Neuronal stem cell (in vitro differentiated cells): Measurements from ENCODE around the gene KCNAB1.
"Not testable (repeated sequence)": the region's sequence is repeated elsewhere in the genome, so short reads cannot be mapped to it uniquely, and the experiment has no call there.

Experiments used
- DNase-seq: peaks from one replicate; pipeline ENCODE4 v3.0.0-alpha.2; 2013; ENCODE audit warnings: low spot score
- H2AFZ ChIP-seq: one replicate; pipeline ENCODE4 v1.6.1; 2013; ENCODE audit warnings: mild to moderate bottlenecking, low read length, inconsistent platforms
- H2AK5ac ChIP-seq: 2 replicates; pipeline ENCODE4 v1.6.1; 2013; ENCODE audit warnings: low read depth, mild to moderate bottlenecking, inconsistent platforms, low read length, moderate library complexity, mixed read lengths
- H2BK120ac ChIP-seq: 2 replicates; pipeline ENCODE4 v1.6.1; 2013; ENCODE audit warnings: low read depth, mild to moderate bottlenecking, inconsistent platforms, low read length, moderate library complexity, mixed read lengths
- H2BK12ac ChIP-seq: one replicate; pipeline ENCODE4 v1.6.1; 2013; ENCODE audit warnings: low read length, inconsistent platforms
- H2BK15ac ChIP-seq: 2 replicates; pipeline ENCODE4 v1.6.1; 2013; ENCODE audit warnings: mild to moderate bottlenecking, low read length, inconsistent platforms, mixed read lengths
- H2BK5ac ChIP-seq: one replicate; pipeline ENCODE4 v1.6.1; 2013; ENCODE audit warnings: inconsistent platforms, mild to moderate bottlenecking, low read length, moderate library complexity
- H3K14ac ChIP-seq: one replicate; pipeline ENCODE4 v1.6.1; 2013; ENCODE audit warnings: low read length, inconsistent platforms
- H3K18ac ChIP-seq: 2 replicates; pipeline ENCODE4 v1.6.1; 2013; ENCODE audit warnings: low read length, inconsistent platforms
- H3K23ac ChIP-seq: 2 replicates; pipeline ENCODE4 v1.6.1; 2013; ENCODE audit warnings: low read depth, mild to moderate bottlenecking, mixed read lengths, low read length, inconsistent platforms; ENCODE audit not compliant: poor library complexity
- H3K27ac ChIP-seq: replicated peaks from 3 replicates; pipeline ENCODE4 v1.5.1; 2013; ENCODE audit warnings: low read length, inconsistent platforms
- H3K27me3 ChIP-seq, 3 experiments: 2 replicates each; pipeline ENCODE4 v1.6.1; 2013; ENCODE audit warnings: low read length in 3 of 3, mild to moderate bottlenecking in 2 of 3, inconsistent platforms in 1 of 3, low read depth in 1 of 3, mixed read lengths in 1 of 3, moderate library complexity in 1 of 3; ENCODE audit not compliant: control insufficient read depth in 3 of 3, insufficient read depth in 3 of 3
- H3K36me3 ChIP-seq, 2 donors: replicated peaks in 1 of 2; 2 replicates each; pipeline ENCODE4 v1.6.1; 2013; ENCODE audit warnings: low read length in 2 of 2; ENCODE audit not compliant: control insufficient read depth in 2 of 2, insufficient read depth in 2 of 2
- H3K4ac ChIP-seq: 2 replicates; pipeline ENCODE4 v1.6.1; 2013; ENCODE audit warnings: inconsistent platforms, mild to moderate bottlenecking, low read length, moderate library complexity
- H3K4me1 ChIP-seq, 2 donors: 1 replicate in 1 of 2; 2 replicates in 1 of 2; pipeline ENCODE4 v1.6.1; 2013; ENCODE audit warnings: low read length in 2 of 2, low read depth in 1 of 2; ENCODE audit not compliant: control insufficient read depth in 2 of 2, insufficient read depth in 1 of 2
- H3K4me2 ChIP-seq: one replicate; pipeline ENCODE4 v1.6.1; 2013; ENCODE audit warnings: mild to moderate bottlenecking, low read length, inconsistent platforms; ENCODE audit not compliant: insufficient read depth, poor library complexity, severe bottlenecking
- H3K4me3 ChIP-seq, 2 donors: 2 replicates each; pipeline ENCODE4 v1.5.1; 2013; ENCODE audit warnings: low read length in 2 of 2, mild to moderate bottlenecking in 2 of 2, inconsistent platforms in 1 of 2, moderate library complexity in 1 of 2
- H3K79me1 ChIP-seq: one replicate; pipeline ENCODE4 v1.6.1; 2013; ENCODE audit warnings: low read depth, mild to moderate bottlenecking, inconsistent platforms, low read length, moderate library complexity
- H3K9ac ChIP-seq: one replicate; pipeline ENCODE4 v1.6.1; 2013; ENCODE audit warnings: mild to moderate bottlenecking, low read depth, low read length, inconsistent platforms; ENCODE audit not compliant: poor library complexity
- H3K9me3 ChIP-seq, 2 donors: replicated peaks in 1 of 2; 2 replicates each; pipeline versions ENCODE3 to v1.6.1; 2013; ENCODE audit warnings: low read length in 2 of 2, mild to moderate bottlenecking in 2 of 2, inconsistent platforms in 1 of 2, low read depth in 1 of 2, mixed read lengths in 1 of 2, moderate library complexity in 1 of 2; ENCODE audit not compliant: control insufficient read depth in 2 of 2, insufficient read depth in 1 of 2
- H4K8ac ChIP-seq: one replicate; pipeline ENCODE4 v1.6.1; 2013; ENCODE audit warnings: low read depth, mild to moderate bottlenecking, inconsistent platforms, low read length, moderate library complexity
- H4K91ac ChIP-seq: one replicate; pipeline ENCODE4 v1.6.1; 2013; ENCODE audit warnings: low read length, low read depth, mild to moderate bottlenecking, inconsistent platforms; ENCODE audit not compliant: poor library complexity
- WGBS, 2 donors: extraction: QIAGEN DNeasy Blood & Tissue Kit; methylation state at CpG; one replicate each; pipeline ENCODE4 v1.1.7; 2013; ENCODE audit warnings: missing lambda C conversion rate in 2 of 2, mixed read lengths in 1 of 2; ENCODE audit not compliant: insufficient read length in 2 of 2, insufficient replicate concordance in 1 of 2; ENCODE audit errors: extremely low coverage in 2 of 2; 5-methylcytosine and 5-hydroxymethylcytosine counted together

Gene KCNAB1

DNA sequence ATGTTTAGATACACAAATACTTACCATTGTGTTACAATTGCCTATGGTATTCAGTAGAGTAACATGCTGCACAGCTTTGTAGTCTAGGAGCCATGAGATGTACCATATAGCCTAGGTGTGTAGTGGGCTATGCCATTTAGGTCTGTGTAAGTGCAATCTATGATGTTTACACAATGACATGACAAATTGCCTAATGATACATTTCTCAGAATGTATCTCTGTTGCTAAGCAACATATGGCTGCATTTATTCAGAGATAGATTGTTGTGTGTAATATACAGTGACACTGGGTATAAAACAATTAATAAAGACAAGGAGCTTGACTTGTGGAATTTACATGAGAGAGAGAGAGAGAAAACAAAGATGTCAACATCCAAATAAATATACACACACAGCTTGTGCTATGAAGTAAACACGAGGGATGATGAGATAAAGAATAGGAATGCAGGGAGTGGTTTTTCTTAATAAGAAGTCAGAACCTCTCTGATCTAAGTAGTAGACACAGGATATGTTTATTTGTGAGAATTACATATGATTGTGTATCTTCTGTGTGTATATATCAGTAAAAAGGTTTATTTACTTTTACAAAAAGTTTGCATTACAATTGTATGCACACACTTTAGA, 110.0 kb downstream of the KCNAB1 start:
- Histone ChIP-seq H3K4me2 (no peak overlapping the region), H3K27ac (no peak overlapping the region), H3K27me3 (no peaks in the 10 kb centered on the region), H3K18ac (no peak overlapping the region), H2BK15ac (no peak overlapping the region), H2AK5ac (no peak overlapping the region), H2AFZ (no peak overlapping the region), H4K8ac (no peak overlapping the region), H3K4ac (no peak overlapping the region), H3K36me3 (no peaks in the 10 kb centered on the region), H3K23ac (no peak overlapping the region), H3K9me3 (no peaks in the 10 kb centered on the region), H2BK12ac (no peak overlapping the region), H2BK120ac (no peak overlapping the region), H3K4me3 (no peak overlapping the region), H2BK5ac (no peak overlapping the region), H3K14ac (no peak overlapping the region), H3K4me1 (peaks cover 0 to 4% of the 10 kb centered on the region in 2 donors), H3K9ac (no peak overlapping the region), H4K91ac (no peak overlapping the region), H3K79me1 (no peaks in the 10 kb centered on the region)
- DNase-seq, result no peak
- no CpG with 5 or more reads among the region's 1 CpG for WGBS, 2 donors

- not testable (repeated sequence) for H3K4me1 ChIP-seq, H3K27ac ChIP-seq, H2AK5ac ChIP-seq, H3K4me3 ChIP-seq, H3K36me3 ChIP-seq, H3K27me3 ChIP-seq, H3K18ac ChIP-seq, H3K14ac ChIP-seq, DNase-seq, H3K4me2 ChIP-seq, H3K23ac ChIP-seq, H2BK5ac ChIP-seq, H3K9me3 ChIP-seq, H4K91ac ChIP-seq, H2BK15ac ChIP-seq, H2BK120ac ChIP-seq, H3K4ac ChIP-seq, H2AFZ ChIP-seq, H3K79me1 ChIP-seq, H2BK12ac ChIP-seq, H3K9ac ChIP-seq, H4K8ac ChIP-seq
Observed at GRCh38 chr3:156231221-156231620, 110.8 kb downstream of the KCNAB1 start.

DNA sequence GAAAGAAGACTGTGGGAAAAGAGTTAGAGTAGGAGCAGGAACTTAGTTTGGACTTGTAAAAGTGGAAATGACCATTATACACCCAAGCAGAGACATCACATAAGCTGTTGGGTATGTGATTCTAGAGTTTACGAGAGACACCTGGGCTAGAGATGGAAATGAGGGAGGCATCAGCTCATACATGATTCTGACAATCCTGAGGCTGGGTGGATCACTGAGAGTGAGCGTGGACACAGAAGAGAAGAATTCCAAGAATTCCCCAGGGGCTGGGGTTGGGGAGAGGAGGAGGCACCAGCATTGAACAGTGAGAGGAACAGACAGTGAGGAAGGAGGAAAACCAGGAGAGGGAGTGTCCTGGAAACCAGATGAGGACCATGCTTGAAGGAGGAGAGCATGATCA, 113.5 kb downstream of the KCNAB1 start:
- H2BK15ac ChIP-seq, result no peak overlapping the region
- WGBS, 2 donors, result no CpG with 5 or more reads among the region's 2 CpGs
- no peak overlapping the region for H3K27ac ChIP-seq
- no peak overlapping the region for H3K23ac ChIP-seq
- H3K79me1 ChIP-seq, result no peaks in the 10 kb centered on the region
- H3K4me3 ChIP-seq, result no peak overlapping the region
- H2AK5ac ChIP-seq, result no peak overlapping the region
- H3K4me1 ChIP-seq, result peaks cover 0 to 4% of the 10 kb centered on the region in 2 donors
- no peak overlapping the region for H2BK12ac ChIP-seq
- H3K27me3 ChIP-seq, result no peaks in the 10 kb centered on the region
- no peaks in the 10 kb centered on the region for H3K36me3 ChIP-seq
- H4K8ac ChIP-seq, result no peak overlapping the region
- no peak overlapping the region for H3K18ac ChIP-seq
- no peak overlapping the region for H2AFZ ChIP-seq
- H3K9ac ChIP-seq, result no peak overlapping the region
- H2BK5ac ChIP-seq, result no peak overlapping the region
- H3K4me2 ChIP-seq, result no peak overlapping the region
- H3K9me3 ChIP-seq, result no peaks in the 10 kb centered on the region
- no peak overlapping the region for H4K91ac ChIP-seq
- H2BK120ac ChIP-seq, result no peak overlapping the region
- H3K4ac ChIP-seq, result no peak overlapping the region
- no peak overlapping the region for H3K14ac ChIP-seq
- DNase-seq, result no peak

- Histone ChIP-seq H3K27me3 (no peaks in the 10 kb centered on the region), H3K9ac (no peak overlapping the region), H4K91ac (no peak overlapping the region), H2BK15ac (no peak overlapping the region), H2BK12ac (no peak overlapping the region), H3K4me2 (no peak overlapping the region), H3K36me3 (no peaks in the 10 kb centered on the region), H2BK120ac (no peak overlapping the region), H2AFZ (no peak overlapping the region), H3K18ac (no peak overlapping the region), H3K79me1 (no peaks in the 10 kb centered on the region), H3K23ac (no peak overlapping the region), H3K9me3 (no peaks in the 10 kb centered on the region), H3K4ac (no peak overlapping the region), H3K14ac (no peak overlapping the region), H2BK5ac (no peak overlapping the region), H3K27ac (no peak overlapping the region), H3K4me1 (peaks cover 0 to 4% of the 10 kb centered on the region in 2 donors), H3K4me3 (no peak overlapping the region), H2AK5ac (no peak overlapping the region), H4K8ac (no peak overlapping the region)
- DNase-seq, result no peak
- no CpG with 5 or more reads among the region's 3 CpGs for WGBS, 2 donors
Observed at GRCh38 chr3:156236556-156237260, 116.3 kb downstream of the KCNAB1 start.
